HCT116 (cell line): ENCODE measurements around the gene MCF2L2.

Experiments used
- EZH2phosphoT487 ChIP-seq: fragments of 200-600 bp; IDR thresholded peaks from 2 replicates; pipeline ENCODE4 v1.6.1; 2018; ENCODE audit warnings: antibody characterized with exemption, borderline replicate concordance
- FOSL1 ChIP-seq: IDR thresholded peaks from 2 replicates; pipeline ENCODE4 v1.6.1; 2012; ENCODE audit warnings: low read depth
- JUND ChIP-seq: IDR thresholded peaks from 2 replicates; pipeline ENCODE4 v1.6.1; 2012
- POLR2A ChIP-seq: IDR thresholded peaks from 2 replicates; pipeline ENCODE4 v1.7.0; 2011; ENCODE audit warnings: borderline replicate concordance; ENCODE audit not compliant: insufficient read depth, insufficient read length; ENCODE audit errors: extremely low read depth
- POLR2AphosphoS5 ChIP-seq: IDR thresholded peaks from 2 replicates; pipeline ENCODE4 v1.6.1; 2011; ENCODE audit warnings: mild to moderate bottlenecking, low read depth, low read length, moderate library complexity
- REST ChIP-seq: IDR thresholded peaks from 2 replicates; pipeline ENCODE4 v1.6.1; 2012; ENCODE audit warnings: low read depth
- SIN3A ChIP-seq: IDR thresholded peaks from 2 replicates; pipeline ENCODE4 v1.6.1; 2012; ENCODE audit warnings: low read depth
- TF ChIP-seq, protein P1 (sequence below): IDR thresholded peaks from 2 replicates; pipeline ENCODE4 v1.6.1; 2012
- TF ChIP-seq, protein P2 (sequence below), 3 experiments: fragments of 200-600 bp in 1 of 3; sonication (generic) in 1 of 3; IDR thresholded peaks in 2 of 3; conservative IDR thresholded peaks in 1 of 3; 2 replicates each; pipeline ENCODE4 v1.5.1; 2012 to 2017; ENCODE audit warnings: low read depth in 2 of 3, low read length in 2 of 3, antibody characterized with exemption in 1 of 3, borderline replicate concordance in 1 of 3, control low read depth in 1 of 3, mild to moderate bottlenecking in 1 of 3, mixed read lengths in 1 of 3, mixed run types in 1 of 3, moderate library complexity in 1 of 3; ENCODE audit not compliant: insufficient read depth in 1 of 3
- TF ChIP-seq, protein P3 (sequence below): IDR thresholded peaks from 2 replicates; pipeline ENCODE4 v1.6.1; 2011; ENCODE audit warnings: mild to moderate bottlenecking, low read length, moderate library complexity; ENCODE audit not compliant: insufficient replicate concordance; ENCODE audit errors: extremely low read depth

DNA sequence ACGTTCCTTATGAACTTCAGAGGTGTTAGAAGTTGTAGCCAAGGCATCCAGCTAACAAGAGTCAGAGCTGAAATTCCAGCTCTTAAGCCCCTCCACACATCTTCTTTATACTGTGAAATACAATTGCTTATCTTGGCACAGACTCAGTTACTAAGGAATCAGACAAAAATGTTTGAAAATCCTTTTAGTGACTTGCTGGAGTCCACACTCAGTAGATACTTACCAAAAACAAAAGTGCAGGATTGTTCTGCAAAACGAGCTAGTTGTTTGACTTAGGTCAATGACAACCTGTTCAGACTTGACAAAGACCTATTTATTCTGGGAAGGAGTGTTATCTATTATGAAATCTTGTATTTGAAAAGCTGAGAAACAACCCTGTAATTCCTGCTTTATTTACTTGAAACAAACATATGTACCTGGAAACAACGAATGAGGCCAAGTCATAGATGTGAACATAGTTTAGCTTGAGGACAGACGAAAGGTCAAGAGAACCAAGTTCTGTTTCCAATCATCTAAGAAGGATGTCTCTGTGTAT, 136.9 kb downstream of the MCF2L2 start:
- TF ChIP-seq SIN3A: no peak
- TF ChIP-seq POLR2AphosphoS5: no peak
- no peak for TF ChIP-seq FOSL1
- no peak for TF ChIP-seq POLR2A
- TF ChIP-seq, protein P1, sequence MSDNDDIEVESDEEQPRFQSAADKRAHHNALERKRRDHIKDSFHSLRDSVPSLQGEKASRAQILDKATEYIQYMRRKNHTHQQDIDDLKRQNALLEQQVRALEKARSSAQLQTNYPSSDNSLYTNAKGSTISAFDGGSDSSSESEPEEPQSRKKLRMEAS: no peak
- TF ChIP-seq, protein P2, sequence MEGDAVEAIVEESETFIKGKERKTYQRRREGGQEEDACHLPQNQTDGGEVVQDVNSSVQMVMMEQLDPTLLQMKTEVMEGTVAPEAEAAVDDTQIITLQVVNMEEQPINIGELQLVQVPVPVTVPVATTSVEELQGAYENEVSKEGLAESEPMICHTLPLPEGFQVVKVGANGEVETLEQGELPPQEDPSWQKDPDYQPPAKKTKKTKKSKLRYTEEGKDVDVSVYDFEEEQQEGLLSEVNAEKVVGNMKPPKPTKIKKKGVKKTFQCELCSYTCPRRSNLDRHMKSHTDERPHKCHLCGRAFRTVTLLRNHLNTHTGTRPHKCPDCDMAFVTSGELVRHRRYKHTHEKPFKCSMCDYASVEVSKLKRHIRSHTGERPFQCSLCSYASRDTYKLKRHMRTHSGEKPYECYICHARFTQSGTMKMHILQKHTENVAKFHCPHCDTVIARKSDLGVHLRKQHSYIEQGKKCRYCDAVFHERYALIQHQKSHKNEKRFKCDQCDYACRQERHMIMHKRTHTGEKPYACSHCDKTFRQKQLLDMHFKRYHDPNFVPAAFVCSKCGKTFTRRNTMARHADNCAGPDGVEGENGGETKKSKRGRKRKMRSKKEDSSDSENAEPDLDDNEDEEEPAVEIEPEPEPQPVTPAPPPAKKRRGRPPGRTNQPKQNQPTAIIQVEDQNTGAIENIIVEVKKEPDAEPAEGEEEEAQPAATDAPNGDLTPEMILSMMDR (IDR thresholded peaks at IDR 0.05 in 2 of 3, conservative IDR thresholded peaks at IDR 0.05 in 1 of 3; ENCODE audit: borderline replicate concordance in 1 of 3, insufficient read depth in 1 of 3, low read depth in 2 of 3, low read length in 2 of 3): no peak
- no peak for TF ChIP-seq REST
- no peak for TF ChIP-seq JUND
- TF ChIP-seq, protein P3, sequence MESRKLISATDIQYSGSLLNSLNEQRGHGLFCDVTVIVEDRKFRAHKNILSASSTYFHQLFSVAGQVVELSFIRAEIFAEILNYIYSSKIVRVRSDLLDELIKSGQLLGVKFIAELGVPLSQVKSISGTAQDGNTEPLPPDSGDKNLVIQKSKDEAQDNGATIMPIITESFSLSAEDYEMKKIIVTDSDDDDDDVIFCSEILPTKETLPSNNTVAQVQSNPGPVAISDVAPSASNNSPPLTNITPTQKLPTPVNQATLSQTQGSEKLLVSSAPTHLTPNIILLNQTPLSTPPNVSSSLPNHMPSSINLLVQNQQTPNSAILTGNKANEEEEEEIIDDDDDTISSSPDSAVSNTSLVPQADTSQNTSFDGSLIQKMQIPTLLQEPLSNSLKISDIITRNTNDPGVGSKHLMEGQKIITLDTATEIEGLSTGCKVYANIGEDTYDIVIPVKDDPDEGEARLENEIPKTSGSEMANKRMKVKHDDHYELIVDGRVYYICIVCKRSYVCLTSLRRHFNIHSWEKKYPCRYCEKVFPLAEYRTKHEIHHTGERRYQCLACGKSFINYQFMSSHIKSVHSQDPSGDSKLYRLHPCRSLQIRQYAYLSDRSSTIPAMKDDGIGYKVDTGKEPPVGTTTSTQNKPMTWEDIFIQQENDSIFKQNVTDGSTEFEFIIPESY: no peak
- TF ChIP-seq EZH2phosphoT487: no peak
